HepG2 (cell line): Measurements from ENCODE around the gene MN1. TPM values are rescaled to one million over a fixed set of nuclear protein-coding genes. Genes with fewer than 3 reads are reported as not detected.

Source experiments
- ATAC-seq: fragments of 200-7000 bp; cut with Tn5 transposase; 3 replicates; pipeline ENCODE4 v1.9.1; 2020; ENCODE audit warnings: mild to moderate bottlenecking, moderate library complexity
- BruUV-seq: library from RNA; stranded (reverse); fragments of 400-500 nt; replicated peaks from 2 replicates; lab custom pipeline; 2021; lab: Mats Ljungman, UMichigan
- CTCF ChIA-PET: fragments of 300-600 bp; formaldehyde crosslinking; extraction: SDS; loops from one replicate; lab custom pipeline; 2021; ENCODE audit warnings: low total read pairs, inconsistent platforms, low intra/inter-chr PET ratio; lab: Yijun Ruan, JAX
- POLR2A ChIA-PET: fragments of 350-600 bp; sonication (Branson Sonifier 250); formaldehyde crosslinking; loops from one replicate; lab custom pipeline; 2020; ENCODE audit warnings: antibody characterized with exemption, inconsistent platforms; lab: Yijun Ruan, JAX
- DNase-seq: peaks from one replicate; pipeline ENCODE4 v3.0.0-alpha.2; 2015; ENCODE audit warnings: low spot score
- FAIRE-seq: peaks from 3 replicates; lab custom pipeline; 2011; peaks lifted over from hg19 to GRCh38; lab: Jason Lieb, UNC
- H2AFZ ChIP-seq: one replicate; pipeline ENCODE4 v1.6.1; 2011; ENCODE audit warnings: low read length, inconsistent platforms
- H3K27ac ChIP-seq: fragments of 300-600 bp; 3 replicates; pipeline ENCODE4 v1.8.0; 2011; ENCODE audit warnings: mixed run types, mild to moderate bottlenecking, mixed read lengths, low read length, inconsistent platforms; ENCODE audit not compliant: insufficient read depth; ENCODE audit errors: extremely low read length
- H3K27me3 ChIP-seq, 2 experiments: fragments of 200-600 bp in 1 of 2; 2 replicates in 1 of 2; 3 replicates in 1 of 2; pipeline versions ENCODE4 v1.6.0 to v1.8.0; 2011; ENCODE audit warnings: low read length in 2 of 2, mild to moderate bottlenecking in 2 of 2, moderate library complexity in 2 of 2, inconsistent platforms in 1 of 2; ENCODE audit not compliant: insufficient read depth in 2 of 2, control insufficient read depth in 1 of 2
- H3K36me3 ChIP-seq, 2 experiments: fragments of 200-600 bp in 1 of 2; replicated peaks in 1 of 2; 2 replicates in 1 of 2; 3 replicates in 1 of 2; pipeline versions ENCODE4 v1.5.1 to v1.8.0; 2011; ENCODE audit warnings: low read length in 2 of 2, inconsistent platforms in 1 of 2; ENCODE audit not compliant: insufficient read depth in 2 of 2, control insufficient read depth in 1 of 2
- H3K4me1 ChIP-seq: 2 replicates; pipeline ENCODE4 v1.5.1; 2012; ENCODE audit warnings: low read length, inconsistent platforms; ENCODE audit not compliant: insufficient read depth
- H3K4me2 ChIP-seq: 2 replicates; pipeline ENCODE4 v1.6.0; 2011; ENCODE audit warnings: low read depth, low read length, inconsistent platforms
- H3K4me3 ChIP-seq, 3 experiments: fragments of 200-600 bp in 1 of 3; sonication (generic), shearing (Covaris generic) in 1 of 3; replicated peaks in 1 of 3; 2 replicates each; pipeline ENCODE4 v1.5.1; 2011 to 2016; ENCODE audit warnings: low read length in 3 of 3, inconsistent platforms in 2 of 3, low read depth in 2 of 3, mild to moderate bottlenecking in 2 of 3, control low read depth in 1 of 3, mixed read lengths in 1 of 3; ENCODE audit not compliant: insufficient read depth in 1 of 3
- H3K79me2 ChIP-seq: one replicate; pipeline ENCODE4 v1.6.1; 2011; ENCODE audit warnings: low read length, inconsistent platforms; ENCODE audit not compliant: insufficient read depth
- H3K9ac ChIP-seq: 2 replicates; pipeline ENCODE4 v1.6.0; 2011; ENCODE audit warnings: mild to moderate bottlenecking, low read depth, low read length, inconsistent platforms; ENCODE audit not compliant: insufficient read depth
- H3K9me3 ChIP-seq: 2 replicates; pipeline ENCODE4 v1.5.1; 2012; ENCODE audit warnings: mild to moderate bottlenecking, low read length
- H4K20me1 ChIP-seq: 2 replicates; pipeline ENCODE4 v1.6.0; 2011; ENCODE audit warnings: inconsistent platforms, mild to moderate bottlenecking, low read length, moderate library complexity; ENCODE audit not compliant: insufficient read depth
- GTF3A ChIP-seq: sonication (generic); formaldehyde crosslinking; conservative IDR thresholded peaks from 2 replicates; pipeline ENCODE4 v1.4.0; 2020; ENCODE audit warnings: mild to moderate bottlenecking, missing genetic modification reagents
- KDM1A ChIP-seq: IDR thresholded peaks from 2 replicates; pipeline ENCODE4 v1.6.1; 2016; ENCODE audit warnings: missing compliant biosample characterization
- MXD1 ChIP-seq: sonication (generic); formaldehyde crosslinking; IDR thresholded peaks from 2 replicates; pipeline ENCODE4 v1.4.0; 2020; ENCODE audit warnings: mild to moderate bottlenecking, missing genetic modification reagents
- RARG ChIP-seq: sonication (generic); formaldehyde crosslinking; IDR thresholded peaks from 2 replicates; pipeline ENCODE4 v1.4.0; 2020; ENCODE audit warnings: low read depth, mild to moderate bottlenecking, missing genetic modification reagents
- ZBTB37 ChIP-seq: sonication (generic); formaldehyde crosslinking; IDR thresholded peaks from 2 replicates; pipeline ENCODE4 v1.4.0; 2020; ENCODE audit warnings: mild to moderate bottlenecking, missing genetic modification reagents
- ZMAT3 ChIP-seq: sonication (generic); formaldehyde crosslinking; conservative IDR thresholded peaks from 2 replicates; pipeline ENCODE4 v1.7.0; 2021; ENCODE audit warnings: missing genetic modification reagents
- WGBS: methylation state at CpG from one replicate; pipeline ENCODE4 v1.1.6; 2017; ENCODE audit warnings: low lambda C conversion rate; 5-methylcytosine and 5-hydroxymethylcytosine counted together
- in situ Hi-C: cut with HindIII; loops from 2 replicates; pipeline ENCODE4 v1.10.0; 2017; ENCODE audit warnings: low pct_unique_long_range_greater_than_20kb; ENCODE audit not compliant: extremely low pct_ligation_motif_present
- intact Hi-C: fragments of 100-400 bp; cut with micrococcal nuclease; formaldehyde crosslinking; loops from one replicate; pipeline ENCODE4 v1.10.0; 2022; ENCODE audit not compliant: unreplicated experiment
- polyA plus RNA-seq, 8 experiments: library from polyadenylated mRNA; depleted of rRNA in 3 of 8; stranded (reverse) in 7 of 8; unstranded in 1 of 8; fragments of >200 nt; fragmentation: Illumina TruSeq in 4 of 8; extraction: Trizol in 4 of 8; gene quantifications; 2 replicates each; pipeline versions ENCODE4 v1.2.1 to v1.2.3, GENCODE V29; 2011 to 2016; ENCODE audit warnings: low read depth in 4 of 8, missing spikeins in 1 of 8, mixed read lengths in 1 of 8; ENCODE audit not compliant: insufficient read depth in 1 of 8
- total RNA-seq, 5 experiments: library from RNA; depleted of rRNA; stranded (reverse); fragments of >200 nt; fragmentation: Illumina TruSeq; extraction: Trizol; gene quantifications; 2 replicates each; pipeline ENCODE4 v1.2.3, GENCODE V29; 2016; ENCODE audit warnings: low read depth in 1 of 5

MN1 gene
- total and polyA plus RNA-seq, 2 of the 13 experiments (the other 11 are each of a cell fraction or from before 2014, with no cell fraction given), result 0.01 TPM; not detected in 1

GRCh38 chr22:27845644-27846043, 44.1 kb upstream of the MN1 start (continued):
- TF ChIP-seq ZMAT3 (CRISPR knock-in tag) (no peak), GTF3A (CRISPR knock-in tag) (no peak), KDM1A (no peak), RARG (no peak), ZBTB37 (CRISPR knock-in tag) (no peak)

GRCh38 chr22:27844656-27845591, 43.4 kb upstream of the MN1 start:
- no peak for TF ChIP-seq MXD1 (CRISPR knock-in tag)
- WGBS, result 99% methylated on average over 12 of the region's 20 CpGs
- Histone ChIP-seq H3K27ac (no peak overlapping the region), H3K4me3 (no peak overlapping the region), H3K4me2 (no peak overlapping the region), H4K20me1 (no peaks in the 10 kb centered on the region; the same call in 1 of the 2 replicates), H3K79me2 (no peaks in the 10 kb centered on the region), H3K4me1 (peaks cover 7% of the 10 kb centered on the region), H3K27me3 (no peaks in the 10 kb centered on the region), H3K36me3 (peaks cover 1 to 12% of the 10 kb centered on the region in 2 experiments; a peak in 3 of 5 replicates), H3K9me3 (no peaks in the 10 kb centered on the region), H3K9ac (no peak overlapping the region), H2AFZ (no peak overlapping the region)
- ChIA-PET POLR2A (no interaction called here), CTCF (no interaction called here)
- DNase-seq, result no peak
- no TSS peak for BruUV-seq
- intact Hi-C loops, result no loop called here
- in situ Hi-C loops, result loop anchor here (10.0 kb wide), 1 partner anchor 60 kb away; no protein-coding TSS in a partner anchor
- no peak for FAIRE-seq
- no peak for ATAC-seq
